NOMO-1 (cell line): ENCODE data around the gene ZKSCAN7.
"Not testable (repeated sequence)": the region's sequence is repeated elsewhere in the genome, so short reads cannot be mapped to it uniquely, and the experiment has no call there.

ENCODE experiments used
- DNase-seq, 2 experiments: peaks; one replicate each; lab custom pipeline; 2025; ENCODE audit not compliant: unreplicated experiment in 2 of 2; lab: John Stamatoyannopoulos, UW

Gene ZKSCAN7

GRCh38 chr3:44571024-44571423 is 16.0 kb downstream of the ZKSCAN7 start:
- no peak for DNase-seq

GRCh38 chr3:44576613-44577012 is 21.6 kb downstream of the ZKSCAN7 start:
- no peak for DNase-seq

- not testable (repeated sequence) for DNase-seq
Measured at GRCh38 chr3:44577354-44577952, 22.5 kb downstream of the ZKSCAN7 start.

- not testable (repeated sequence) for DNase-seq
Measured at GRCh38 chr3:44578316-44578715, 23.3 kb downstream of the ZKSCAN7 start.

GRCh38 chr3:44578924-44579515 is 24.0 kb downstream of the ZKSCAN7 start:
- not testable (repeated sequence) for DNase-seq

GRCh38 chr3:44579749-44580148 is 24.8 kb downstream of the ZKSCAN7 start:
- not testable (repeated sequence) for DNase-seq

GRCh38 chr3:44580971-44581370 is 26.0 kb downstream of the ZKSCAN7 start:
- DNase-seq = not testable (repeated sequence)

GRCh38 chr3:44584646-44585501 is 29.9 kb downstream of the ZKSCAN7 start, which contains the start of gene ZNF660:
TSS of gene ZNF660 (plus strand) at chr3:44584964. CDS start at chr3:44594194, 9,230 bp downstream.
- DNase-seq = peak; percentile 14 to 26

- DNase-seq = no peak
Measured at GRCh38 chr3:44596621-44597020, 41.6 kb downstream of the ZKSCAN7 start.

GRCh38 chr3:44601749-44602148 is 46.8 kb downstream of the ZKSCAN7 start:
- no peak for DNase-seq

- DNase-seq = no peak
Measured at GRCh38 chr3:44612678-44613077, 57.7 kb downstream of the ZKSCAN7 start.
